ENCODE measurements around the gene TNPO1.
"Not testable (repeated sequence)": the region's sequence is repeated elsewhere in the genome, so short reads cannot be mapped to it uniquely, and the experiment has no call there.

DNA sequence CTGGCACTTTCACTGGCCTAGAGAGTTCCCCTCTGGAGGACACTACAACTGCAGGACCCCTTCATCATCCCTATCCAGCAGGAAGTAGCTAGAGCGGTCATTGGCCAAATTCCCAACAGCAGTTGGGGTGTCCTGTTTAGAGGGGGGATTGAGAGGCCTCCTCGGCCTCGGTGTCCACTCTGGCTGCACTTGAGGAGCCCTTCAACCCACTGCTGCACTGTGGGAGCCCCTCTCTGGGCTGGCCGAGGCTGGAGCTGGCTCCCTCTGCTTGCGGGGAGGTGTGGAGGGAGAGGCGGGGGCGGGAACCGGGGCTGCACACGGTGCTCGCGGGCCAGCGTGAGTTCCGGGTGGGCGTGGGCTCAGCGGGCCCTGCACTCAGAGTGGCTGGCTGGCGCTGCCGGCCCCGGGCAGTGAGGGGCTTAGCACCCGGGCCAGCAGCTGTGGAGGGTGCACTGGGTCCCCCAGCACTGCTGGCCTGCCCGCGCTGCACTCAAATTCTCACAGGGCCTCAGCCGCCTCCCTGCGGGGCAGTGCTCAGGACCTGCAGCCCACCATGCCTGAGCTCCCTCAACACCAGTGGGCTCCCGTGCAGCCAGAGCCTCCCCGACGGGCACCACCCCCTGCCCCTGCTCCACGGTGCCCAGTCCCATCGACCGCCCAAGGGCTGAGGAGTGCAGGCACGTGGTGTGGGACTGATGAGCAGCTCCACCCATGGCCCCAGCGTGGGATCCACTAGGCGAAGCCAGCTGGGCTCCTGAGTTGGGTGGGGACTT lies 118.7 kb downstream of the TNPO1 start:
- TF ChIP-seq, protein P1, sequence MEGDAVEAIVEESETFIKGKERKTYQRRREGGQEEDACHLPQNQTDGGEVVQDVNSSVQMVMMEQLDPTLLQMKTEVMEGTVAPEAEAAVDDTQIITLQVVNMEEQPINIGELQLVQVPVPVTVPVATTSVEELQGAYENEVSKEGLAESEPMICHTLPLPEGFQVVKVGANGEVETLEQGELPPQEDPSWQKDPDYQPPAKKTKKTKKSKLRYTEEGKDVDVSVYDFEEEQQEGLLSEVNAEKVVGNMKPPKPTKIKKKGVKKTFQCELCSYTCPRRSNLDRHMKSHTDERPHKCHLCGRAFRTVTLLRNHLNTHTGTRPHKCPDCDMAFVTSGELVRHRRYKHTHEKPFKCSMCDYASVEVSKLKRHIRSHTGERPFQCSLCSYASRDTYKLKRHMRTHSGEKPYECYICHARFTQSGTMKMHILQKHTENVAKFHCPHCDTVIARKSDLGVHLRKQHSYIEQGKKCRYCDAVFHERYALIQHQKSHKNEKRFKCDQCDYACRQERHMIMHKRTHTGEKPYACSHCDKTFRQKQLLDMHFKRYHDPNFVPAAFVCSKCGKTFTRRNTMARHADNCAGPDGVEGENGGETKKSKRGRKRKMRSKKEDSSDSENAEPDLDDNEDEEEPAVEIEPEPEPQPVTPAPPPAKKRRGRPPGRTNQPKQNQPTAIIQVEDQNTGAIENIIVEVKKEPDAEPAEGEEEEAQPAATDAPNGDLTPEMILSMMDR (IDR thresholded peaks at IDR 0.05) = not testable (repeated sequence)
- TF ChIP-seq POLR2A (IDR thresholded peaks at IDR 0.05) = not testable (repeated sequence)
